HG02943 (cell line): ENCODE measurements around the gene ASPG.

ENCODE experiments used
- ATAC-seq: cut with Tn5 transposase; IDR thresholded peaks from one replicate; pipeline ENCODE4 v1.9.1; 2021; ENCODE audit warnings: mild to moderate bottlenecking, low read depth, moderate library complexity; ENCODE audit not compliant: unreplicated experiment

ASPG gene

GRCh38 chr14:104092931-104093365 lies 7.4 kb downstream of the ASPG start:
- no peak for ATAC-seq

GRCh38 chr14:104093366-104094055 lies 8.0 kb downstream of the ASPG start:
- no peak for ATAC-seq

GRCh38 chr14:104094056-104094708 lies 8.7 kb downstream of the ASPG start:
- ATAC-seq: no peak

GRCh38 chr14:104094709-104095425 lies 9.4 kb downstream of the ASPG start:
- ATAC-seq: no peak

- no peak for ATAC-seq
These were observed 10.2 kb downstream of the ASPG start for GRCh38 chr14:104095426-104096310.

- no peak for ATAC-seq
These were observed 10.8 kb downstream of the ASPG start for GRCh38 chr14:104096318-104096717.

- no peak for ATAC-seq
These were observed 11.5 kb downstream of the ASPG start for GRCh38 chr14:104096751-104097700.

GRCh38 chr14:104098272-104099095 lies 13.0 kb downstream of the ASPG start:
- ATAC-seq: no peak

- ATAC-seq: no peak
These were observed 13.9 kb downstream of the ASPG start for GRCh38 chr14:104099096-104100041.

GRCh38 chr14:104100171-104101085 lies 14.9 kb downstream of the ASPG start:
- no peak for ATAC-seq

- no peak for ATAC-seq
These were observed 15.7 kb downstream of the ASPG start for GRCh38 chr14:104101086-104101621.

- no peak for ATAC-seq
These were observed 16.3 kb downstream of the ASPG start for GRCh38 chr14:104101651-104102281.

- no peak for ATAC-seq
These were observed 16.9 kb downstream of the ASPG start for GRCh38 chr14:104102282-104102914.

GRCh38 chr14:104103061-104103445 lies 17.6 kb downstream of the ASPG start:
- no peak for ATAC-seq

GRCh38 chr14:104103446-104104075 lies 18.1 kb downstream of the ASPG start:
- no peak for ATAC-seq
